Stimulated activated CD4-positive, alpha-beta T cell treated with anti-CD3 and anti-CD28 coated beads, Interleukin-1b, Interleukin-23, amount 100 ng/mL, for 4 hours (primary cell): ENCODE data around the gene DCAF5.
"Not testable (repeated sequence)": the region's sequence is repeated elsewhere in the genome, so short reads cannot be mapped to it uniquely, and the experiment has no call there.

ENCODE experiments used
- DNase-seq, 2 donors: peaks; one replicate each; pipeline ENCODE4 v3.0.0-alpha.2; 2020; ENCODE audit warnings: low read depth in 2 of 2

Gene DCAF5

GRCh38 chr14:69152902-69153151 lies at the start of gene DCAF5:
Gene DCAF5 (minus strand): TSS chr14:69153119. CDS start chr14:69152978, 141 bp downstream.
- DNase-seq, result peak; percentile 83 to 85

DNA sequence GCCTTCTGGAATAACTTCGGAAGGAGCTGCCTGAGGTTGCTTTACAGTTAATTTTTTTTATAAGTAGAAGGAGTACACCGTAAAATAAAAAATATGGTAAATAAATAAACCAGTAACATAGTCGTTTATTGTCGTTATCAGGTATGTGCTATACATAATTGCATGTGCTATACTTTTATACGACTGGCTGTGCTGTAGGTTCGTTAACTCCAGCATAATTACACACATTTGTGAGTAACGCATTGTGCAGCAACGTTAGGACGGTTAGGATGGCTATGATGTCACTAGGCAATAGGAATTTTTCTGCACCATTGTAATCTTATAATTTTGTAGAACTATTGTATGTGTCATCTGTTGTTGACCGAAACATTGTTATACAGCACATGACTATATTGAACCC lies 46.9 kb upstream of the DCAF5 start:
- DNase-seq, result no peak

DNA sequence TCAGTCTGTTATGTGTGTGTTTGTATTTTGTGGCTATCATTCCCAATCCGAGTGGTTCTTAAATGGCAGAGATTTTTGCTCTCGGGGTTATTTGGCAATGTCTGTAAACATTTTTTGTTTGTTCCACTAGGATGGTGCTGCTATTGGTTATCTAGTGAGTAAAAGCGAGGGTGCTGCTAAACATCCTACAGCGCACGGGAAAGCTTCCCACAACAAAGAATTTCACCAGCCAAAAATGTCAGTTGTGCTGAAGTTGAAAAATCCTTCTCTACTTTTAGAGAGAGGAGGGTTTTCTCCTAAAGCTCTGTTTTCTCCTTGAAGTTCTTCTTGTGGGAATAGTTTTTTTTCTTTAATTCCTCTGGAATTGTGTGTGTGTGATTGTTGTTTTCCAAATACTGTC lies 40.8 kb upstream of the DCAF5 start:
- DNase-seq, result no peak

- peak; percentile 52 to 60 for DNase-seq
Observed at GRCh38 chr14:69191340-69192111, 38.6 kb upstream of the DCAF5 start, which contains the start of gene EXD2. Gene EXD2 (plus strand): TSS chr14:69191498. CDS start chr14:69209471, 17,973 bp downstream.

GRCh38 chr14:69190191-69190590 lies 37.3 kb upstream of the DCAF5 start:
- no peak for DNase-seq

- DNase-seq, result no peak
Observed at GRCh38 chr14:69183735-69184134, 30.8 kb upstream of the DCAF5 start.

DNA sequence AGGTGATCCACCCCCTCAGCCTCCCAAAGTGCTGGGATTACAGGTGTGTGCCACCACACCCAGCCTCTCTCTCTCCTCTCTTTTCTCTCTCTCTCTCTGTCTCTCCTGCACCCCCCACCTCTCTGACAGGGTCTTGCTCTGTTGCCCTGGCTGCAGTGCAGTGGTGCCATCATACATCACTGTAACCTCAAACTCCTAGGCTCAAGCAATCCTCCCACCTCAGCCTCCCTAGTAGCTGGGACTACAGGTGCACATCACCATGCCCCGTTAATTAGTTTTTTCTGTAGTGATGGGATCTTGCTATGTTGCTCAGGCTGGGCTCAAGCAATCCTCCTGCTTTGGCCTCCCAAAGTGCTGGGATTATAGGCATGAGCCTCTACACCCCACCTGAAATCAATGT lies 29.7 kb upstream of the DCAF5 start:
- DNase-seq, result not testable (repeated sequence)

DNA sequence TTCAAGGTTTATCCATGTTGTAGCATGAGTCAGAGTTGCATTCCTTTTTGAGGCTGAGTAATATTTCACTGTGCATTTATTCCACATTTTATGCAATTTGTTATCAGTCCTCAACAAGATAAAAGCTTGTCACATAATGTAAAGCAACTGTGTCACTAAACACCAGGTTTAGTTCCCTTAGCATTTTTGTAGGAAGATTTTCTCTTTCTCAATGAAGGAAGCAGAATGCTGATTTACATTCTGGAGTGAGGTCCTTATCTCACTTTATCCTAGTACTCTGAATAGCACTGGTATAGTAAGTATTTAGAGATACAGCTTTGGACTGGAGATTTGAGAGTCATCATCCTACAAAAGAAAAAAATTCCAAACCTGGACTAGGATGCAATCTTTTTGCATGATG lies 28.6 kb upstream of the DCAF5 start:
- no peak for DNase-seq

DNA sequence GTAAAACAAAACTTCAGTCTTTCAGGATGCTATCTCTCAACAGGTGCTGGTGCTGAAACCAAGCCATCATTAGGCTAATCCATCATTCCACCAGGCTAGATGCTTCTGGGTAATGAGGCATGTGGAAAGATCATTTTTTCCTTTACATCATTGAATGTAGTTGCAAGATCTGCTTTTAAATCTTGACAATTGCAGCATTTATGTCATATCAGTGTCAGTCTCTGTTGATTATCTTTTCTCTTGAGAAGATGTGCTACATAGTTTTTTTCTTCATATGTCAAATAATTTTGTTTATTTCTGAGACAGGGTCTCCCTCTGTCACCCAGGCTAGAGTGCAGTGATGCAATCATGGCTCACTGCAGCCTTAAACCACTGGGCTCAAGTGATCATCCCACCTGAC lies 22.2 kb upstream of the DCAF5 start:
- no peak for DNase-seq

DNA sequence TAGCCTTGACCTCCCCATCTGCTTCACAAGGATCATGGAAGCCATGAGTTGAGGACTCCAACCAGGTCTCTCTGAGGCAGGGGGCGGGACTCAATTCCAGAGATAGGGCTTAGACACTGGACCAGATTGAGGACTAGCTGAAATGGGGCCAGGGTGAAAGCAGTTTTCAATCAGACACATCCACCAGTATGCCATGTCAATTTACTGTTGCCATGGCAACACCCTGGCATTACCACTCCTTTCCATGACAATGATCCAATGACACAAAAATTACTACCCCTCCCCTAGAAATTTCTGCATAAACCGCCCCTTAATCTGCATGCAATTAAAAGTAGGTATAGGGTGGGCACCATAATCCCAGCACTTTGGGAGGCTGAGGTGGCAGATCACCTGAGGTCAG lies 18.6 kb upstream of the DCAF5 start:
- no peak for DNase-seq

DNA sequence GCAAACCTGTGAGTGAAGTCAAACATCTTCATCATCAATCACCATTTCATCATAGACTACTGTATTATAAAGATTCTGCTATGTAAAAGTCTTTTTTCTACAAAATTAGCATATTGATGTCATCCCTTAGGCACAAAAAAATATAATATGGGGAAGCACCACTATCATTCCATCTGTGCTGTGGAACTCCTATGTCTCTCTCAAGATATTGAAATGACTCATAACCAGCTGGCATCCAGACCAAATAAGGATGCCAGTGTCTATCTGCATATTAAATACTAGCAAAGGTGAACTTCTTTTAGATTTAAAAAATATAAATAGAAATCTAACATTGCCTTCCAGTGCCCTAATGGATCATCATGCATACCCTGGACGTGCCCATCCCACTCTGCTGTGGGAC lies 17.9 kb upstream of the DCAF5 start:
- no peak for DNase-seq

GRCh38 chr14:69165787-69166186 lies 12.9 kb upstream of the DCAF5 start:
- DNase-seq, result not testable (repeated sequence)

DNA sequence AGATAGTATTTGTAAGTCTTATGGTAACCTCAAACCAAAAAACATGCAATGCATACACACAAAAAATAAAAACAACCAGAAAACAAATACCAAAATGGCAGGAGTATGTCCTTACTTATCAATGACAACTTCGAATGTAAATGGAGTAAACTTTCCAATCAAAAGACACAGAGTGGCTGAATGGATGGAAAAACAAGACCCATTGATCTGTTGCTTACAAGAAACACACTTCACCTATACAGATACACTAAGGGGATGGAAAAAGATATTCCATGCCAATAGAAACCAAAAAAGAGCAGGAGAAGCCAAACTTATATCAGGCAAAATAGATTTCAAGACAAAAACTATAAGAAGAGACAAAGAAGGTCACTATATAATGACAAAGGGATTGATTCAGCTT lies 8.7 kb upstream of the DCAF5 start:
- no peak for DNase-seq

DNA sequence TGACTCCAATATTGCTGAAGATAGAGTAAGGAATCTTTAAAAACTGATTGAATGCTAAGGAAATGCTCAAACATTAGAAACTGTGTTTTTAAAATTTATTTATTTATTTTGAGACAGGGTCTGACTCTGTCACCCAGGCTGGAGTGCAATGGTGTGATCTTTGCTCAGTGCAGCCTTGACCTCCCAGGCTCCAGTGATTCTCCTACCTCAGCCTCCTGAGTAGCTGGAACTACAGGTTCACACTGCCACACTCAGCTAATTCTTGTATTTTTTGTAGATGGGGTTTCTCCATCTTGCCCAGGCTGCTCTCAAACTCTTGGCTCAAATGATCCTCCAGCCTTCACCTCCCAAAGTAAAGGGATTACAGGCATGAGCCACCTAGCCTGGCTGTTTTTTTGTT lies 3.3 kb upstream of the DCAF5 start:
- DNase-seq, result no peak

DNA sequence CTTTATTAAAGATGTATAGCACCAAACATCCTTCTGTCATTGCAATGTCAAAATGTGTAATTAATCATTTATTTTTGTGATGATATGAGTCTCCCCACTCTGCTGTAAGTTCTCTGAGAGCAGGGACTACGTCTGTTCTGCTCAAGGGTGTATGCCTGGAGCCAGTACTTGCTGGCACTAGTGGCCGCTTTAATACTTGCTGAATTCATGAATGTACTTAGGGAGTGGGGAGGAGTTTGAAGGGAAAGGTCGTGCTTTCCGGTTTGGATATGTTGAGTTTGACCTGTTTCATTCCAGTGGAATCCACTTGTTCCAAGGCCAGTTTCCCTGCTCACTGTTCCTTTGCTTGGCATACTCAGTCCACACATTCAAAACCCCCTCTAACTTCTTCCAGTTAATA lies 1.9 kb upstream of the DCAF5 start:
- no peak for DNase-seq

- no peak for DNase-seq
Observed at GRCh38 chr14:69153873-69154270, 953 bp upstream of the DCAF5 start.

GRCh38 chr14:69153152-69153872 lies 393 bp upstream of the DCAF5 start:
- no peak for DNase-seq

DNA sequence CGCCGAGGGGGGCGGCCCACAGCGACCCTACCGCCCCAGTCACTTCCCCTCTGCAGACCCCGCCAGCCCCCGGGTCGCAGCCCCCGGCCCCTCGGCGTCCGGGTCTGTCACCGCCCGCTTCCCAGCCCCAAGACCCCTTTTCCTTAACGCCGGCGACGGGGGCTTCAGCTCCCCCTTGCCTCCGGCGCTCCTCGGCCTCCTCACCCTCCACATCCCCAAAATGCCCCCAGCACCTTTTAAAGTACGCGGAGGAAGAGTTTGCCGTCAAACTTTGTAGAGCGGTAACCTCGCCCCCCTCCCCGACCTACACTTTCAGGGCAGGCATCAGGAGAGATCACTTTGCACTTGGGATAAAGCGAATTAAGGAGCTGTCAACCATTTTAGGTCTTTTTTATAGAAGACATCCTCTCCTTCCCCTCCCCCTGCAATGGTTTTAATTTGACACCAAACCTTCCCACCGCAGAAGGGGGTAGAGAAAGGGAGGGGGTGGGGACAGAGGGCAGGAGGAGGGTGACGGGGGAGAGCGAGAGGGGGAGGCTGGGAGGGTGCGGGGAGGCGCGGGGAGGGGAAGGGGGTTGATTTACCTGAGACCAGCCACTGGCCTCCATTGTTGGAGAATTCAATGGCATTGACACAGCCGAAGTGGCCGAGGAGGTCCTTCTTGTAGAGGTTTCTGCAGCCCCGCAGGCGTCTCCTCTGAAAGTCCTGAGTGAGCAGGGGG lies 578 bp downstream of the DCAF5 start:
- peak in 1 of 2 donors; percentile 33 for DNase-seq

DNA sequence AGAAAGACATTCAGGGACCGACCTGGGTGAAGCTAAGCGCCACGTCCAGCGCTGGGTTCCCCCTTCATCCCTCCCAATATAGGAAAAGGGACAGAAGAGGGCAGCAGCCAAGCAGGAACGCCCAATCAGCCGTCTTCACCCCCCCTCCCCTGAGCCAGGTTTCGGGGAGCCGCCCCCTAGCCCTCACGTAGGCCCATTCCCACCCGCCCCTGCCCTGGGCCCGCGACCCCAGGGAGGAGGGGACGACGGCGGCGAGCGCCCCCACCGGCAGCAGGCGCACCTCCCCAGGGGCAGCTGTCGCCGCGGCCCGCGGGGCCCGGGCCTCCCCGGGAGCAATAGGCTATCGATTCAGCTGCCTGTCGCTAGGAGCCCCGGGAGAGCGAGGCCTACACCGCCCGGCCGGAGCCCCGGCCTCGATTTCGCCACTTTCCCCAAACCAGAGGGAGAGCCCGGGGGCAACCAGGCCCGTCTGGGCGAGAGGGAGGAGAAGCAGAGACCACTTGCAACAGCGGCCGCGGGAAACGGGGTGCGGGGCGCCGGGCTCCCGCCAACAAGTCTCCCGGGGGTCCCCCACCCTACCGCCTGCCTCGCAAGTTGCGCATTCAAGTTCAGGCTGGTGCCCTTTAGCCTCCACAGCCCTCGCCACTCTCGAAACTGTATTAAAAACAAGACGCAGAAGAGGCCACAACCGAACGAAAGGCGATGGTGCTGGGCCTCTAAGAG lies 1.3 kb downstream of the DCAF5 start:
- peak; percentile 69 to 72 for DNase-seq

DNA sequence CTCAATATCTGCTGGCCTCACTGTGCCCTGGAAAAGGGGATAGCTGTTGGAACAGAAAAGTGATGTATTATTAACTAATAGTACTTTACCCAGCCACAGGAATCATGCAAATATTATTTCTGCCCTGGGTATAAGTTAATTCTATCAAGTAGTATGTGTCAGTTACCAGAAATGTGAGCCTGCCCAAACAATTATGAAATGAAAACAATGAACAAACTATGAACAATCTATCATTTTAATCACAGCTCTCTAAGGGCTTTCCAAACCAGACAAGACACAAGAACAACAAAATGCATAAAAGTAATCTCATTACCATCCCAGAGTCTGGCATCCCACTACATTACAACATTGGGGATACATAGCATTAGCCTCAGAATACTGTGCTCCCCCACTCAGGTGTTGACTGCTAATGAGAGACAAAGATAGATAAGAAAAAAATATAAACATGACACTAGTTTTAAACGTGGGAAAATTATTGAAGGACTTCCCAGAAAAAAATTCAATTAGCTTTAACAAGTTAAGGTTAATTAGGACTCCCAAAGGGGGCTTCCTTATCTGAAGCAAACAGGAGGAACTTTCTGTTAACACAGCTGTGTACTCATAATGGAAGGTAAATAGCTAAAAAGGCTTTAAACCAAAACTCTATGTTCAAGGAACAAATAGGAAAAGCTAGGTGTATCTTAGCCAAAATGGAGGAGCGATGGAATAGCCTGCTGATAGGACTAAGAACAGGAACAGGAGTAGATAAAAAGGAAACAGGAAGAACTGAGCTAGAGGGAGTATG lies 3.3 kb downstream of the DCAF5 start:
- no peak for DNase-seq

DNA sequence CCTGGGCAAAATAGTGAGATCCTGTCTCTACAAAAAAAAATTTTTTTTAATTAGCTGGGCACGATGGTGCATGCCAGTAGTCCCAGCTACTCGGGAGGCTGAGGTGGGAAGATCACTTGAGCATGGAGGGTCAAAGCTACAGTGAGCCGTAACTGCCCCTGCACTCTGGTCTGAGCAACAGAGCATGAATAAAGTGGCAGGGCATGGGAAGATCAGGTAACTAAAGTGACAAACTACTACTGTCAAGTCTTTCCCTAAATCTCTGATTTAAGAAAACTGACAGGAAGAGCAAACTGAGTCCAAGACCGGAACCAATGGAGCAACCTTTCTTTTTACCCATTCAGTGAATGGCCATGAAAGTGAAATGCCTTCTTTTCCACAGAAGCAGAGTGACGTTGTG lies 10.8 kb downstream of the DCAF5 start:
- DNase-seq, result no peak
